PC-9 (cell line): ENCODE results near the gene SNCAIP.

Experiments
- EZH2 ChIP-seq: fragments of 200-600 bp; sonication (generic); IDR thresholded peaks from 2 replicates; pipeline ENCODE4 v1.8.0; 2017; ENCODE audit warnings: antibody characterized with exemption, low read depth
- TF ChIP-seq, protein P1 (sequence below): fragments of 200-600 bp; sonication (generic); conservative IDR thresholded peaks from 2 replicates; pipeline ENCODE4 v1.6.1; 2017; ENCODE audit warnings: mixed run types, antibody characterized with exemption, mild to moderate bottlenecking, moderate library complexity

DNA sequence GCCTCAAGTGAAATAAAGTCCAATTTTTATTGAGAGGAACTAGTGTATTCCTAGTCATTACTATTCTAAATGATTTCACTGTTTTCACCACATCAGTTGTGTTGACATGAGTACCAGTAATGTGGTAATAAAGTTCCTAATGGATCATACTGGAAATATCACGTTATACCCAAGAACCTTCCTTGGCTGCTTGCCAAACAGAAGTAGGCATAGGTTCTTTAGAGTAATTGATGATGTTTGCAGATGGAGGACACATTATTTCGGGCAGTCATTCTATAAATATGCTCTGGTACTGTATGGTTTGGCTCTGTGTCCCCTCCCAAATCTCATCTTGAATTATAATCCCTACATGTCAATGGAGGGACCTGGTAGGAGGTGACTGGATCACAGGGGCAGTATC, 15.1 kb downstream of the SNCAIP start:
- TF ChIP-seq EZH2, result no peak
- TF ChIP-seq, protein P1, sequence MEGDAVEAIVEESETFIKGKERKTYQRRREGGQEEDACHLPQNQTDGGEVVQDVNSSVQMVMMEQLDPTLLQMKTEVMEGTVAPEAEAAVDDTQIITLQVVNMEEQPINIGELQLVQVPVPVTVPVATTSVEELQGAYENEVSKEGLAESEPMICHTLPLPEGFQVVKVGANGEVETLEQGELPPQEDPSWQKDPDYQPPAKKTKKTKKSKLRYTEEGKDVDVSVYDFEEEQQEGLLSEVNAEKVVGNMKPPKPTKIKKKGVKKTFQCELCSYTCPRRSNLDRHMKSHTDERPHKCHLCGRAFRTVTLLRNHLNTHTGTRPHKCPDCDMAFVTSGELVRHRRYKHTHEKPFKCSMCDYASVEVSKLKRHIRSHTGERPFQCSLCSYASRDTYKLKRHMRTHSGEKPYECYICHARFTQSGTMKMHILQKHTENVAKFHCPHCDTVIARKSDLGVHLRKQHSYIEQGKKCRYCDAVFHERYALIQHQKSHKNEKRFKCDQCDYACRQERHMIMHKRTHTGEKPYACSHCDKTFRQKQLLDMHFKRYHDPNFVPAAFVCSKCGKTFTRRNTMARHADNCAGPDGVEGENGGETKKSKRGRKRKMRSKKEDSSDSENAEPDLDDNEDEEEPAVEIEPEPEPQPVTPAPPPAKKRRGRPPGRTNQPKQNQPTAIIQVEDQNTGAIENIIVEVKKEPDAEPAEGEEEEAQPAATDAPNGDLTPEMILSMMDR, result no peak
